NCI-H2196 (cell line): Measurements from ENCODE around the gene NUDT5.
A peak's percentile ranks its signal among the peaks of the same experiment; 100 is the strongest.
"Not testable (repeated sequence)": the region's sequence is repeated elsewhere in the genome, so short reads cannot be mapped to it uniquely, and the experiment has no call there.

Experiments
- DNase-seq: peaks from one replicate; lab custom pipeline; 2025; ENCODE audit not compliant: unreplicated experiment; lab: John Stamatoyannopoulos, UW

Gene NUDT5

GRCh38 chr10:12195603-12196506 lies at the start of gene NUDT5, which contains the start of gene CDC123:
Gene NUDT5 (minus strand): TSS chr10:12195891. CDS start chr10:12186291, 9,600 bp downstream.
Gene CDC123 (plus strand): TSS chr10:12196188. CDS start chr10:12196246, 58 bp downstream.
- DNase-seq = peak; percentile 77

DNA sequence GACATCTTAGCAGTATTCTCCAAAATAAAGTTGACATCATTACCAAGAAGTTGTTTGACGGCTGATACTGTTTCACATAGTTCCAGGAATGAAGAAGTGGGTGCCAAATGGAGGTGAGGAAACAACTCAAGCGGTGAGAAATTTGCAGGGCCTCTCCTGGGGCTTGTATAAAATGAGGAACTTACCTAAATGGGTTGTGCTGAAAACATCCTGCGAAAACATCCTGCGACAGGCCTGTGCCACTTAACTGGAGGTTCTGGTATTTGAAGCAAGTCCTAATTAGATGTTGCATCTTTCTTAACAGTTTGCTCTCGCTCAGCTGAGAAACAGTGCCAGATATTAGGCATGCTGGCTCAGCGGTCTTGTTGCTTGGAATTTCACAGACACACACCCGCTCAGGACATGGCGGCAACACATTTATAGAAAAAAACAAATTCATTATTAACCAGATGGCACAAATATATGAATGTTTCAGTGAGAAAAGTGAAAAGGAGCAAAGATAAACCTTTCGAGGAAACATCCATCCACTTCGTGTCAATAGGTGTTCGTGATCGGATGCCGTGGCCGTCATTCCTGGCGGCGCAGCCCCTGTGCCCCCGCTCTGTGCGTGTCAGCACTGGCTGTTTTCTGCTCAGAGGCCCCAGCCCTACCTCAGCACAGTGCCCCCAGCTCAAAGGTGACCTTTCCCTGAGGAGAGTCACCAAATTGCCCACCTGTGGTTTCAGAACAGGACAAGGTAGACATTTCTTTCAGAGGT lies 48.4 kb upstream of the NUDT5 start:
- DNase-seq = no peak

GRCh38 chr10:12241810-12242529 lies 46.3 kb upstream of the NUDT5 start:
- no peak for DNase-seq

- no peak for DNase-seq
These were observed 43.1 kb upstream of the NUDT5 start for GRCh38 chr10:12238821-12239220.

DNA sequence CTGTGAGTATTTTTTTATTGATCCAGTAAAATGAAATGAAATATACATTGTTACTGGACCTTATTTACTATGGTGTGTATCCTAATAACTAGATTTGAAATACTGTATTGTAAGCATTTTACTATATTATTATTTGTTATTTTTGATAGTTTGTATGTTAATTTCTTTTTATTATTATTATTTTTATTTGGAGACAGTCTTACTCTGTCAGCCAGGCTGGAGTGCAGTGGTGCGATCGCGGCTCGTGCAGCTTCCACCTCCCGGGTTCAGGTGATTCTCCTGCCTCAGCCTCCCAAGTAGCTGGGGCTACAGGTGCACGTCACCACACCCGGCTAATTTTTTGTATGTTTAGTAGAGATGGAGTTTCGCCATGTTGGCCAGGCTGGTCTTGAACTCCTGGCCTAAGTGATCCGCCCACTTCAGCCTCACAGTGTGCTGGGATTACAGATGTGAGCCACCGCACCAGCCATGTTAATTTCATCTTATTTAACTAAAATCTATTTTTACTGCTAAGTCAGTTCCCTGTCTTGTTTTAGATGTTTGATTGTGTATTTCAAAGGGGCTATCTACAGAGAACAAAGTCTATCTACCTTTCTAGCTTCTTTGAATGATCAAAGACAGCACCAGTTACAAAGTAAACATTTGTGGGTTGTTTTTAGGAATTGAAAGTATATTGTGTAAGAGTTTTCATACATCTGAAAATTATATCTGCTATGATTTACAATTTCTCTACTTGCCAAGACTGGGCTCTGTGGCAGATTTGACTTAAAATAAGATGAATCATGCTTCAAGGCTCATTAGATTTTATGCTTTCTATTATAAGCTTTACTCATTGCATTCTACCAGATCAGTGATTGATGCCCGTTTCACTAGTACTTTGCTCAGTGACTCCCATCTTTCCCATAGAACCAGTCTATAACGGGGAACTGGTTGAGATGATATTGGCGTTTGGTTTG lies 41.9 kb upstream of the NUDT5 start:
- DNase-seq = no peak

DNA sequence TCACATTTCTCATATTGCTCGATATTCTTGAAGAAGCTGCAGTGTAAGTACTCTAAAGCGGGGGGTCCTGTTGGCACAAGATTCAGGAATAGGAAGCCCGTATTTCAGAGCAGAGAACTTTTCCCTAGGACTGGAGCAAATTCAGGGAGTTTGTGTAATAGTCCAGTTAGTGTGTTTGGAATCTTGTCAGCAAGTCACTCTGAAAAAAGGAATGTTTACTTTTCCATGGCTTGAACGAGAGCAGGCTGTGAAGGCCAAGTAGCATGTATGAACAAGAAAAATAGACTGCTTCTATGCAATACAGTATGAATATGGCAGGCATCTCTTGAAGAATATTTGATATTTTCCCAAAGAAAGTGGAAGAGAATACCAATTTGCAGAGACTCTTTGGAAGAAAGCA lies 40.1 kb upstream of the NUDT5 start:
- DNase-seq = no peak

- DNase-seq = no peak
These were observed 39.5 kb upstream of the NUDT5 start for GRCh38 chr10:12235116-12235694.

GRCh38 chr10:12234687-12235086 lies 39.0 kb upstream of the NUDT5 start:
- DNase-seq = not testable (repeated sequence)

DNA sequence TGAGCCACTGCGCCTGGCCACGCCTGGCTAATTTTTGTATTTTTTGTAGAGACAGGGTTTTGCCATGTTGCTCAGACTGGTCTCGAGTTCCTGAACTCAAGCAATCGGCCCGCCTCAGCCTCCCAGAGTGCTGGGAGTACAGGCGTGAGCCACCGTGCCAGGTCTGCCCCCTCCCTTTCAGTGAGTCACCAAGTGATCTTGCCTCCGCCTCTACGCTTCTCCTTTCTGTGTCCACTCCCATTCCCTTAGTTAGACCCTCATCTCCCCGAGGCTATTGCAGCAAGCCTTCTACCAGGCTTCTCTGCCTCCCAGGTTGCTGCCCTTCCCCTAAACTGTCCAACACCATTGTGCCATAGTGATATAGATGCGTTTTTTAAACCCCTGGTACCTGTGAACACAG lies 33.2 kb upstream of the NUDT5 start:
- no peak for DNase-seq

DNA sequence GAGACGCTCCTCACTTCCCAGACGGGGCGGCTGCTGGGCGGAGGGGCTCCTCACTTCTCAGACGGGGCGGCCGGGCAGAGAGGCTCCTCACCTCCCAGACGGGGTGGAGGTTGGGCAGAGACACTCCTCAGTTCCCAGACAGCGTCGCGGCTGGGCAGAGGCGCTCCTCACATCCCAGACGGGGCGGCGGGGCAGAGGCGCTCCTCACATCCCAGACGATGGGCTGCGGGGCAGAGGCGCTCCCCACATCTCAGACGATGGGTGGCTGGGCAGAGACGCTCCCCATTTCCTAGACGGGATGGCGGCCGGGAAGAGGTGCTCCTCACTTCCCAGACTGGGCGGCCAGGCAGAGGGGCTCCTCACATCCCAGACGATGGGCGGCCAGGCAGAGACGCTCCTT lies 30.7 kb upstream of the NUDT5 start:
- not testable (repeated sequence) for DNase-seq

DNA sequence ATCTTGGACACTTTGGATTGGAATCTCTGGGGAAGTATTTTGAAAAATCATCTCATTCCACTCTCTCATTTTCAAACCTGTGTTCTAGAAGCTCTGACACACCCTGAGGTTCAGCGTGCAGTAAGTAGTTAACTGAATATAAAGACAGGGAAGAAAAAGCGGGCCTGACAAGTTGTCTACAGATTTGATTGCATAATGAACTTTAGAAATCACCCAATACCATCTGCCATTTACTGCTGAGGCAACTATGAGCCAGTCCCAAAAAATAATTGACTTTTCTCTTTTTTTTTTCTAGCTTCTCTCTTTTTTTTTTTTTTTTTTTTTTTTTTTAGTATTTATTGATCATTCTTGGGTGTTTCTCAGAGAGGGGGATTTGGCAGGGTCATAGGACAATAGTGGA lies 29.8 kb upstream of the NUDT5 start:
- DNase-seq = no peak

DNA sequence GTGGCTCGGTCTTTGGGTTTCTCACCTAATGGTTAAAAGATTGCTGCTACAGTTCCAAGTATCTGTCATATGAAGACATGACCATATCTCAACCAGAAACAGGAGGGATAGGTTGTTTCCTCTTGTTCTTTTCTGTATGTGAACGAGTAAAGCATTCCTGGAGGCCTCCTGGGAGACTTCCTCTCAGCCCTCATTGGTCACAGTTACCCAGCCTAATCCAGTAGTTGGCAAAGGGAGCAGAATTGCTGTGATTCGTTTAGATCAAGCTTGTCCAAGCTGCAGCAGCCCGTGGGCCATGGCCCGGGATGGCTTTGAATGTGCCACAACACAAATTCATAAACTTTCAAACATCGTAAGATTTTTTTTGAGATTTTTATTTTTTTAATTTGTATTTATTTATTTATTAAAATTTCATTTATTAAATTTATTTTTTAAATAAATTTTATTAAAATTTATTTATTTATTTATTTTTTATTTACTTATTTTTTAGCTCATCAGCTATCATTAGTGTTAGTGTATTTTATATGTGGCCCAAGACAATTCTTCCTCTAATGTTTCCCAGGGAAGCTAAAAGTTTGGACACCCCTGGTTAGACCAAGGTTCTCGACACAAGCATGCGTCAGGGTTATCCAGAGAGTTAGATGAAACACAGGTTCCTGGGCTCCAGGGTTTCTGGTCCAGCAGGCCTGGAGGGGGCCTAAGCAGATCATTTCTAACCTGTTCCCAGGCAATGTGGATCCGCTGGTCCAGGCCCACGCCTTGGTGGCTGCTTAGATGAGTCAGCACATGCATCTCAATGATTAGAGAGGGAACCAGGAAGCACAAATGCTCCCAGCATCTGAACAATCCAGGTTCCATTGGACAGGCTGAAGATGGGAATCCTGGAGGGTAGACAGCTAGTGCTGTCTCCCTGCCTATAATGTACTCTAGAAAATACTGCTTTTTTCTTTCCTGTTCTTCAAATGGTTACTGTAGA lies 25.9 kb upstream of the NUDT5 start:
- DNase-seq = no peak

GRCh38 chr10:12218991-12219390 lies 23.3 kb upstream of the NUDT5 start:
- DNase-seq = no peak

- DNase-seq = peak; percentile 38
These were observed 19.1 kb upstream of the NUDT5 start for GRCh38 chr10:12214763-12215218.

DNA sequence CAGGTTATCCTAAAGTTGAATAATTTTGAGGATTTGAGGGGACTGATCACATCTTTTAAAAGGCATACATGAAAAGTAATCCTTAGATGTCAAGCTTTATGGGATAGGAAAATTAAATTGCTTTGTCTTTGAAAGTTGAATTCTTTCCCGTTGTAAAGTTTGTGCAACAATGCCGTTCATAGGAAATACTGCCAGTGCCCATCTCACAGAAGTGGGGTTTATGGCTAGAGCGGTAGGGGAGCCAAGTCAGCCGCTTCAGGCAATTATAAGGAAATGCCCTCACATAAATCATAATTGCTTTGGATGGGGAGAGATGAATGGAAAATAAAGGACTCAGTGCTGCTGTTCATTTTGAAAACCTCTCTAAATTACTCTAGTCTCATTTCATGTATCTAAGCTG lies 18.4 kb upstream of the NUDT5 start:
- DNase-seq = no peak

DNA sequence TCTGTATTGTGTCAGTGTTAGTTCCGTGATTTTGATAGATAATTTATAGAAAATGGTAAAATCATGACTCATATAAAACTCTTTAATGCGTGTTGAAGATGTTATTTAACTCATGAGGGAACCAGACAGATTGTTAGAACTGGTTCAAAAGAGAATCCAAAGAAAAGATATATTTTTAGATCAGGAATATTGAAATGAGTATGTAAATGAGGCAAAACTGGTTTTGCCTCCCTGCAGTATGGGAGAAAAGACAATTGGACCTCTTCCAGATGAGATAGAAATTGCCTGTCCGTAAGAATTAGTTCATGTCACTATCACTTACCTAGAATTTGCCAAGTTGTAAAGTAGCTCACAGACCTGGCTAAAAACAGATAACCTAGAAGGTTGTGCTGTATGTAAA lies 17.9 kb upstream of the NUDT5 start:
- DNase-seq = no peak

- DNase-seq = no peak
These were observed 16.8 kb upstream of the NUDT5 start for GRCh38 chr10:12212454-12212853.

DNA sequence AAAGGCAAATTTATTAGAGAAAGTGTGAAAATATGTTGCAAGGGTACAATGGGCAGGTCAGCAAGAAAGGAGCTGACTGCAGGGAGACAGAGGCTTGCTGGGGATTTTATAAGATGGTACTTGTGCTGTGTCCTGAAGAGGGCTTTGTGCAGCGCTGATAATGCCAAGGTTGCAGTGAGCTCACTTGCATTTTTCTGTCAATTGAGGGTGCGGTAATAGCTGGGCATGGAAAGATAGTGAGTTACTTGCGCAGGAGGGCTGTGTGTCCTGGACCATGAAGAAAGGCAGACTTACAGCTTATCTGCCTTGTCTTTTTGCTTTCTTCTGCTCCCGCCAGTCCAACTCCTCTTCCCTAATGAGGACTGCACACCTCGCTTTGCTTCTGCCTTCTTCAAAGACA lies 12.8 kb upstream of the NUDT5 start:
- DNase-seq = no peak

- no peak for DNase-seq
These were observed 11.4 kb upstream of the NUDT5 start for GRCh38 chr10:12207114-12207513.
